ENCODE results near the gene IFT25.

IFT25 gene

DNA sequence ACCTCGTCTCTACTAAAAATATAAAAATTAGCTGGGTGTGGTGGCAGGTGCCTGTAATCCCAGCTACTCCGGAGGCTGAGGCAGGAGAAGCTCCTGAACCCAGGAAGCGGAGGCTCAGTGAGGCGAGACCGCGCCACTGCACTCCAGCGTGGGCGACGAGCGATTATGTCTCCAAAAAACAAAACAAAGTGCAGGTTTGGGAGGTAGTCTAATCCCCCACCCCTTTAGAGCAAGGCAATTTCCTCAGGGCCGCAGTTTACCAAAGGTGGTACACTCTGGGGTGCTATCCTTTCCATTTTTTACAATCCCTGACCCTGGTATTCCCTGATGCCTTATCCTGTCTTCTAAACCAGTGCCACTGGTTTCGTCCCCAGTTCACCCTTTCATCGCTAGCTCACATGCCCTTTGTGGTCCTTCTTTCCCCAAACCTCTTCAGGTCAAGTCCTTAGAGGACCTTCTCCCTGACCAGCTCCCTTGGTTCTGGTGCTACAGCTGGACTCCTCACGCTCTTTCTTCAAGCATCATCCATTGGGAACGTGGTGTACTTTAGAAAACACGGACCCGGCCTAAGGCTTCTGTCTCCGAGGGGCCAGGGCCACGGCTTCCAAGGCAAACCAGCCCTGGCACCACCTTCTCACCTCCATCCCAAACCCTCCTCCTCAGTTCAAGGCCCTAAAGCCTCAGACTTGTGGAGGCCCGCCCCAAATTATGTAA is 873 bp downstream of the IFT25 start:
- Histone ChIP-seq H2AFZ (ENCODE audit: low read length, unreplicated experiment) (peak overlapping the region; percentile 93), H3K4me1 (ENCODE audit: control insufficient read depth, insufficient read depth, low read length, unreplicated experiment) (peaks cover 42% of the 10 kb centered on the region), H3K79me2 (ENCODE audit: control insufficient read depth, insufficient read depth, low read length, unreplicated experiment) (peaks cover 70% of the 10 kb centered on the region), H3K4me3 (ENCODE audit: low read depth, low read length) (peak overlapping the region; percentile 81), H3K27me3 (ENCODE audit: insufficient read depth, low read length) (no peaks in the 10 kb centered on the region), H3K27ac (ENCODE audit: low read depth, low read length) (peak overlapping the region; percentile 67), H3K36me3 (ENCODE audit: insufficient read depth, low read length) (peaks cover 7% of the 10 kb centered on the region; the same call in 1 of the 2 replicates)

- Histone ChIP-seq H3K27ac (ENCODE audit: low read depth, low read length) (no peak overlapping the region), H3K4me3 (ENCODE audit: low read depth, low read length) (peak overlapping the region; percentile 81; the same call in 1 of the 2 replicates), H3K79me2 (ENCODE audit: control insufficient read depth, insufficient read depth, low read length, unreplicated experiment) (peaks cover 64% of the 10 kb centered on the region), H3K4me1 (ENCODE audit: control insufficient read depth, insufficient read depth, low read length, unreplicated experiment) (peaks cover 37% of the 10 kb centered on the region), H3K27me3 (ENCODE audit: insufficient read depth, low read length) (no peaks in the 10 kb centered on the region), H2AFZ (ENCODE audit: low read length, unreplicated experiment) (no peak overlapping the region), H3K36me3 (ENCODE audit: insufficient read depth, low read length) (peaks cover 11% of the 10 kb centered on the region)
Measured at GRCh38 chr1:53943490-53944043, 1.9 kb downstream of the IFT25 start.

DNA sequence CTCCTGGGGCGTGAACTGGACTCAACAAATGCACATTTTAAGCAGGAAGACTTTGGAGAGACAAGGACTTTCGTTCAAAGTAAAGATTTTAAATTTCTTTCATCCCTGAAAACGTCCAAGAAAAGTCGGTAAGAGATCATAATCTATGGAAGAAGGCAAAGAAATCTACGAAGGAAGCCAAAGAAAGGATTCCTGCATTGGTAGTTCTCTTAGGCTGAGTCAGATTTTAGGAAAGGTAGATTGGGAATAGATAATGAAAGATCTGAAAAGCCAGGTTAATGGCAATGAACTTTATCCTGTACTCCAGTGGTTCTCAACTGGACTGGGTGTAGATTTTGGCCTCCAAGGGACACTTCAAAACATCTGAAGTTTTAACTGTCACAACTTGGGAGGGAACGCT is 2.4 kb downstream of the IFT25 start:
- no peak overlapping the region for H3K27ac ChIP-seq (ENCODE audit: low read depth, low read length)
- no peaks in the 10 kb centered on the region for H3K27me3 ChIP-seq (ENCODE audit: insufficient read depth, low read length)
- H3K4me1 ChIP-seq (ENCODE audit: control insufficient read depth, insufficient read depth, low read length, unreplicated experiment) = peaks cover 37% of the 10 kb centered on the region
- peaks cover 9% of the 10 kb centered on the region for H3K36me3 ChIP-seq (ENCODE audit: insufficient read depth, low read length)
- peaks cover 59% of the 10 kb centered on the region for H3K79me2 ChIP-seq (ENCODE audit: control insufficient read depth, insufficient read depth, low read length, unreplicated experiment)
- H3K4me3 ChIP-seq (ENCODE audit: low read depth, low read length) = no peak overlapping the region
- no peak overlapping the region for H2AFZ ChIP-seq (ENCODE audit: low read length, unreplicated experiment)

DNA sequence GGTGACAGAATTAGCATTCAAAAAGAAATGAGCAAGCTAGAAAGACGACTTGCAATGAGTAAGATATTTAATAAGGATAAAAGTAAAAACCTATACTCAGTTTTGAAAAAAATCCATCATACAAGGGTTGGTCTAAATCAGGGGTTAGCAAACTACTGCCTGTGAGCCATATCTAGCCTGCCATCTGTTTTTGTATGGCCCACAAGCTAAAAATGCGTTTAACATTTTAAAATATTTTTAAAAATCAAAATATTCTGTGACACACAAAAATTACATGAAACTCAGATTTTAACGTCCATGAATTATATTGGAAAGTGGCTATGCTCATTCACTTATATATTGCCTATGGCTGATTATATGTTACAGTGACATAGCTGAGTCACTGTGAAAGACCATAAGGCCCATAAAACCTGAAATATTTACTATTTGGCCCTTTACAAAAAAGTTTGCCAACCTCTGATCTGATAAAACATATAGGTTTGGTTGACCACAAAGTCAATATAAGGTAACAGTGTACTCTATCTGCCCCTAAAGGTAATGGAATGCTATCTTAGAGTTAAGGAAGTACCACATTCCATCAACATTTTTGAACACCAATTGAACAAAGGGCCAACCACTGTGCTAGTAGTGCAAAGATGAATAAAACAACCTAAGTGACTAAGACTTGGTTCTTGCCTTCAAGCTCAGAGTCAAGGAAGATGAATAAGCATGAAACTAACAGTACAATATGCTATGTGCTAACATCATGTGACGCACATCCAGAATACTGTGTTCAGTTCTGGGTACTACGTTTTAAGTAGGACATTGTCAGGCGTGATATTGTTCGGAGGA is 3.2 kb downstream of the IFT25 start:
- H3K79me2 ChIP-seq (ENCODE audit: control insufficient read depth, insufficient read depth, low read length, unreplicated experiment) = peaks cover 56% of the 10 kb centered on the region
- H3K4me1 ChIP-seq (ENCODE audit: control insufficient read depth, insufficient read depth, low read length, unreplicated experiment) = peaks cover 34% of the 10 kb centered on the region
- no peak overlapping the region for H3K27ac ChIP-seq (ENCODE audit: low read depth, low read length)
- H2AFZ ChIP-seq (ENCODE audit: low read length, unreplicated experiment) = no peak overlapping the region
- no peak overlapping the region for H3K4me3 ChIP-seq (ENCODE audit: low read depth, low read length)
- no peaks in the 10 kb centered on the region for H3K27me3 ChIP-seq (ENCODE audit: insufficient read depth, low read length)
- peaks cover 12% of the 10 kb centered on the region for H3K36me3 ChIP-seq (ENCODE audit: insufficient read depth, low read length)

- Histone ChIP-seq H3K27me3 (ENCODE audit: insufficient read depth, low read length) (no peaks in the 10 kb centered on the region), H3K79me2 (ENCODE audit: control insufficient read depth, insufficient read depth, low read length, unreplicated experiment) (peaks cover 28% of the 10 kb centered on the region), H3K36me3 (ENCODE audit: insufficient read depth, low read length) (peaks cover 34% of the 10 kb centered on the region), H3K27ac (ENCODE audit: low read depth, low read length) (peak overlapping the region; percentile 79), H3K4me3 (ENCODE audit: low read depth, low read length) (peak overlapping the region; percentile 32; the same call in 1 of the 2 replicates), H2AFZ (ENCODE audit: low read length, unreplicated experiment) (no peak overlapping the region), H3K4me1 (ENCODE audit: control insufficient read depth, insufficient read depth, low read length, unreplicated experiment) (peaks cover 28% of the 10 kb centered on the region)
Measured at GRCh38 chr1:53938136-53938830, 7.2 kb downstream of the IFT25 start.

GRCh38 chr1:53936430-53936829 is 9.1 kb downstream of the IFT25 start:
- H3K27me3 ChIP-seq (ENCODE audit: insufficient read depth, low read length) = no peaks in the 10 kb centered on the region
- H3K4me3 ChIP-seq (ENCODE audit: low read depth, low read length) = no peak overlapping the region
- peaks cover 41% of the 10 kb centered on the region for H3K36me3 ChIP-seq (ENCODE audit: insufficient read depth, low read length)
- no peak overlapping the region for H2AFZ ChIP-seq (ENCODE audit: low read length, unreplicated experiment)
- peaks cover 11% of the 10 kb centered on the region for H3K79me2 ChIP-seq (ENCODE audit: control insufficient read depth, insufficient read depth, low read length, unreplicated experiment)
- peaks cover 21% of the 10 kb centered on the region for H3K4me1 ChIP-seq (ENCODE audit: control insufficient read depth, insufficient read depth, low read length, unreplicated experiment)
- no peak overlapping the region for H3K27ac ChIP-seq (ENCODE audit: low read depth, low read length)

DNA sequence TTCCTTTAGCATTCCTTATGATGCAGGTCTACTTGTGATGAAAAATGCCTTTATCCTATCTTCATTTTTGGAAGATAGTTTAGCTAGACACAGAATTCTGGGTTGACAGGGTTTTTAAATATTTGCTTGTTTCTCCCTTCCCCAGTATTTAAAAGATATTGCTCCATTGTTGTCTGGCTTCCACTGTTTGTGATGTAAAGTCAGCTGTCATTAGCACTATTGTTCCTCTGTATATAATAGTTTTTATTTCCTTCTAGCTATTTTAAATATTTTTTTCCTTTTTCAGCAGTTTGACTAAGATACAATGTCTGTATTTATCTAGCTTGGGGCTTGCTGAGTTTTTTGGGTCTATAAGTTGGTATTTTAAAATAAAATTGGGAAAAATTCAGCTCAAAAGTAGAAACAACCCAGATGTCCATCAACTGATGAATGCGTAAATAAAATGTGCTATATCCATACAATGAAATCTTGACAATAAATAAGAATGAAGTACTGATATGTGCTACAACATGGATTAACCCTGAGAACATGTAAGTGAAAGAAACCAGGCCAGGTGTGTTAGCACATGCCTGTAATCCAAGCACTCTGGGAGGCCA is 11.2 kb downstream of the IFT25 start:
- Histone ChIP-seq H3K4me1 (ENCODE audit: control insufficient read depth, insufficient read depth, low read length, unreplicated experiment) (peaks cover 11% of the 10 kb centered on the region), H2AFZ (ENCODE audit: low read length, unreplicated experiment) (no peak overlapping the region), H3K4me3 (ENCODE audit: low read depth, low read length) (no peak overlapping the region), H3K36me3 (ENCODE audit: insufficient read depth, low read length) (peaks cover 34% of the 10 kb centered on the region), H3K27me3 (ENCODE audit: insufficient read depth, low read length) (no peaks in the 10 kb centered on the region), H3K27ac (ENCODE audit: low read depth, low read length) (no peak overlapping the region), H3K79me2 (ENCODE audit: control insufficient read depth, insufficient read depth, low read length, unreplicated experiment) (peaks cover 6% of the 10 kb centered on the region)

- H3K79me2 ChIP-seq (ENCODE audit: control insufficient read depth, insufficient read depth, low read length, unreplicated experiment) = no peaks in the 10 kb centered on the region
- H3K27ac ChIP-seq (ENCODE audit: low read depth, low read length) = no peak overlapping the region
- peaks cover 47% of the 10 kb centered on the region for H3K36me3 ChIP-seq (ENCODE audit: insufficient read depth, low read length)
- H3K4me1 ChIP-seq (ENCODE audit: control insufficient read depth, insufficient read depth, low read length, unreplicated experiment) = no peaks in the 10 kb centered on the region
- H3K4me3 ChIP-seq (ENCODE audit: low read depth, low read length) = no peak overlapping the region
- no peaks in the 10 kb centered on the region for H3K27me3 ChIP-seq (ENCODE audit: insufficient read depth, low read length)
- H2AFZ ChIP-seq (ENCODE audit: low read length, unreplicated experiment) = no peak overlapping the region
Measured at GRCh38 chr1:53931523-53931922, 14.0 kb downstream of the IFT25 start.

GRCh38 chr1:53930932-53931331 is 14.6 kb downstream of the IFT25 start:
- Histone ChIP-seq H3K4me3 (ENCODE audit: low read depth, low read length) (no peak overlapping the region), H3K4me1 (ENCODE audit: control insufficient read depth, insufficient read depth, low read length, unreplicated experiment) (no peaks in the 10 kb centered on the region), H3K79me2 (ENCODE audit: control insufficient read depth, insufficient read depth, low read length, unreplicated experiment) (no peaks in the 10 kb centered on the region), H2AFZ (ENCODE audit: low read length, unreplicated experiment) (no peak overlapping the region), H3K27me3 (ENCODE audit: insufficient read depth, low read length) (no peaks in the 10 kb centered on the region), H3K27ac (ENCODE audit: low read depth, low read length) (no peak overlapping the region), H3K36me3 (ENCODE audit: insufficient read depth, low read length) (peaks cover 47% of the 10 kb centered on the region)
